Measurements from ENCODE around the gene TGFBI.

TGFBI gene

DNA sequence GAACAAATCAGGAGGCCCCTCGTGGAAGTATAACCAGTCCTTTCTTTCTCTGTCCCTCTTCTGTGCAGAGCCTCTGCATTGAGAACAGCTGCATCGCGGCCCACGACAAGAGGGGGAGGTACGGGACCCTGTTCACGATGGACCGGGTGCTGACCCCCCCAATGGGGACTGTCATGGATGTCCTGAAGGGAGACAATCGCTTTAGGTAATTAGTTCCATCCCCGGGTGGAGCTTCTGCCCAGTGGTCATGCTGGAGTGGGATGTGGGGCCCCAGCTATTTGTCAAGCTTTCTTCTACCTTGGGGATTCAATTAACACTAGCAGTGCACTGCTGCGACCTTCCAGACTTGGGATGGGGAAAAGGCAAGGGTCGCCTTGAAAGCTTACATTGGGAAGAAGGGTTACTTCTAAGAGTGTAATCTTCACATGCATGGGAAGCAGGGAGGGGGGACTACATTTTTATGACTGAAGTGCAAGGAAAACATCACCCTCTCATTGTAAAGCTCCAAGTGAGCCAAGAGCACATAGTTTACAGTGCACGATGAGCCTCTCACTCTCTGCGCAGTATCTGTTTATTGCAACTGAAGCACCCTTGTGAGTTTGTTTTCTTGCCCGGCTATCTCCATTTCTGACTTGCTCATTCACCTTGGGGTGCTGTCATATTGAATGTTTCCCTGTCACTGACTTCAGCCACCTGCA, 27.0 kb downstream of the TGFBI start:
- no peak for TF ChIP-seq ZNF274 (IDR thresholded peaks at IDR 0.05; ENCODE audit: low read depth, low read length)
- H3K4me3 ChIP-seq (ENCODE audit: low read length) = no peak overlapping the region

DNA sequence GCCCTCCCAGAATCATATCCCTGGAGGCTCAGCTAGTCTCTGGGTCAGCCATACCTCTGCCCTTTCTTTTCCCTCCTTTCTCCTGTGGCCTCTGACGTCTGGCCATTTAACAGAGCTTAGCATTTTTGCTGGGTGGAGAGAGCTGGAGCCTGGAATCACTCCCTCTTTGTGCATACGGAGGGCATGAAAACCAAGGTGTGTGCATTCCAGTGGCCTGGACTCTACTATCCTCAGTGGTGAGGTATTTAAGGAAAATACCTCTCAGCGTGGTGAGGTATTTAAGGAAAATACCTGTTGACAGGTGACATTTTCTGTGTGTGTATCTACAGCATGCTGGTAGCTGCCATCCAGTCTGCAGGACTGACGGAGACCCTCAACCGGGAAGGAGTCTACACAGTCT, 27.5 kb downstream of the TGFBI start:
- TF ChIP-seq ZNF274 (IDR thresholded peaks at IDR 0.05; ENCODE audit: low read depth, low read length) = no peak
- no peak overlapping the region for H3K4me3 ChIP-seq (ENCODE audit: low read length)

DNA sequence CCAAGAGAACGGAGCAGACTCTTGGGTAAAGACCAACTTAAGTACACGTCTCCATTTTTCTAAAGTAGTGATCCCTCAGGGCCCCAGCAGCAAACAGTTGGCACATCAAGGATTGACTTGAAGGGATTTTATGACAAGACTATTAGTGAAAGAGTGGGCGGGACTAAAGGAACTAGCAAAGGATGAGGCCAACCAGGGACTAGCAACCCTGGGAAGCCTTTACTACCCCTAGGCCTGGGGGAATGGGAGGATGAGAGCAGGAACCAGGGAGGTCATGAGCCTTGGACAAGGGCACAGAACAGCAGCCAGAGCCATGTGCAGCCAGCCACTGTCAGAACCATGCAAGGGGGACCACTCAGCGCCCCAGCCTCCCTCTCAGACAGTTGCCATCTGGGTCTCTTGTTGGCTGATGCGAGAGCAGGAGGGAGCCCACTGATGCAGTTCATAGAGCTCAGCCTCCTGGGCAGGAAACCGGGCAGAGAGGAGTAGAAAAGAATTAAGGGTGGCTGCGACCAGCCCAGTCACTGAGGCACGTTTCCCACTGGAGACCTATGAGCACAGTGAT, 28.1 kb downstream of the TGFBI start:
- no peak overlapping the region for H3K4me3 ChIP-seq (ENCODE audit: low read length)
- TF ChIP-seq ZNF274 (IDR thresholded peaks at IDR 0.05; ENCODE audit: low read depth, low read length) = no peak

DNA sequence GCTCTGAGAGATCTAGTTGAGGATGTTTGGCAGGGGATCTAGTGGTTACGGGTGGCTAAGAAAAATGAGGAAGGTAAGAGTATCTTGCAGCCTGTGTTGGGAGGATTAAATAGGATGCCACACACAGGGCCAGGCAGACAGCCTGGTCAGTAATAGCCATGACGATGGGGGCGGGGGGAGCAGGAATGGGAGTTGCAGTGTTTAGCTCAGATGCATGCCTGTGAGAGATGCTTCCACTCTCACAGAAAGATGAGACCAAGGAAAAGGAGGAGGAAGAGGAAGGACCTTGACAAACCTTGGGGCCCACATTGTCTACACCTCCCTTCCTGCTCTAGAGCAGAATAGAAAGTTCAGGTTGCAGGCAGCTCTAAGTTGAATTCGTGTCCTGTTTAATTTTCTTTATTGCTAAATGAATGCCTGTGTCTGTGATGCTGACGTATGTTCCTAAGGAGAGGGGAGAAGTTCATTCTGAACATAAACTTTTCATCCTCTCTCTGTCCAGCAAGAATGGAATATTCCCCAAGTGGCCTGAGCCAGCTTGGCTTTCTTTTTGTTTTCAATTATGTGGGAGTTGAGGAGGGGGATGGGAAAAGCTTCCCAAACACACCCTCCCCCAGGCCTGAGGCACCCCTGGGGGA, 28.7 kb downstream of the TGFBI start:
- H3K4me3 ChIP-seq (ENCODE audit: low read length) = no peak overlapping the region
- no peak for TF ChIP-seq ZNF274 (IDR thresholded peaks at IDR 0.05; ENCODE audit: low read depth, low read length)

DNA sequence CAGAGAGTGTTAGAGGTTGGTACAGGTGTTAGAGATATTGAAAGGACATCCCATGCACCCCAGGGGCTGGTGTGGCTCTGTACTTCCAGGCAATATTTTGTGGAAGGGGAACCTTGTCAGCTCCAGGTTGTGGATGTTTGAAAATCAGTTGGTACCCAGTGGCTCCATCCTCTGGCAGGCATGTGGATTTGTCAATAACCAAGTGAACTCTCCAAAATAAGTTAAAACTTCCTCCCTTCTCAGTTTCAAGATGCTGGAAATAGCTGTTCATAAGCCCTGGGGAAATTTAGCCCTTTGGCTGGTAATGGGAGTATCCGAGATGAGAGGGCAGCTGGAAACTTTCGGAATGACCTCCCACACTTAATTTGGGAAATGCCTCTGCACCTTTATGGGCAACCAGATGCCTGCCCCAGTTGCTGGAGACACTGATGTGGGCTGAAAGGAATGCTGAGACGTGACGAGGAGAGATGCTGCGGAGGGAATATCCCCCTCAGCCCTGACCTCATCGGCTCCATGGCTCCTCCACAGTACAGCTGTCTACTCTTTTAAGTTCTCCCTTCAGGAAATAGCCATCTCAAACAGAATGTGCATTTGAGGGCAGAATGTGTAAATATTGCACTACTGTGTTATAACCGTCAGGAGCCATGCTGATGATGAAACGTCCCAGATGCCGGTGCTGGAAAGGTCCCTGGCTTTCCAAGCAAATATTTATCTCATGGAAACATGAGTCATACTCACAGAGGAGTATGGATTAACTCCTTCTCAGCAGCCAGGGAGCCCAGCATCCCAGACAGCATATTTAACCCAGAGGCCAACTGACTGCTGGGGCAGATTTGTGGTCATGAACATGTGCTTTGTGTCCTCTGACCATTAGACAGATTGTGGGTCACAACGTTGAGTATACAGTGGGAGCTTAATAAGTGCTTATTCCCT, 29.5 kb downstream of the TGFBI start:
- no peak for TF ChIP-seq ZNF274 (IDR thresholded peaks at IDR 0.05; ENCODE audit: low read depth, low read length)
- H3K4me3 ChIP-seq (ENCODE audit: low read length) = no peak overlapping the region

DNA sequence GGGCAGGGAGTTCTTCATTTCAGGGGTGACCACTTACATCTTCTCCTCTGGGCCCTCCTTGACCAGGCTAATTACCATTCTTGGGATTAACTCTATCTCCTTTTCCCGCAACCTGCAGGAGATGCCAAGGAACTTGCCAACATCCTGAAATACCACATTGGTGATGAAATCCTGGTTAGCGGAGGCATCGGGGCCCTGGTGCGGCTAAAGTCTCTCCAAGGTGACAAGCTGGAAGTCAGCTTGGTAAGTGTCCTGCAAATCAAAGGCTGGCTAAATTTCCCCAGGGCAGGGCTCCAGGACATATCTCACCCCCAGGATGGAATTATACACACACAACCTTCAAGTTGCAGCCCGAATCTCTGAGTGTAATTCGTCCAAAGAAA, 30.2 kb downstream of the TGFBI start:
- no peak for TF ChIP-seq ZNF274 (IDR thresholded peaks at IDR 0.05; ENCODE audit: low read depth, low read length)
- no peak overlapping the region for H3K4me3 ChIP-seq (ENCODE audit: low read length)

DNA sequence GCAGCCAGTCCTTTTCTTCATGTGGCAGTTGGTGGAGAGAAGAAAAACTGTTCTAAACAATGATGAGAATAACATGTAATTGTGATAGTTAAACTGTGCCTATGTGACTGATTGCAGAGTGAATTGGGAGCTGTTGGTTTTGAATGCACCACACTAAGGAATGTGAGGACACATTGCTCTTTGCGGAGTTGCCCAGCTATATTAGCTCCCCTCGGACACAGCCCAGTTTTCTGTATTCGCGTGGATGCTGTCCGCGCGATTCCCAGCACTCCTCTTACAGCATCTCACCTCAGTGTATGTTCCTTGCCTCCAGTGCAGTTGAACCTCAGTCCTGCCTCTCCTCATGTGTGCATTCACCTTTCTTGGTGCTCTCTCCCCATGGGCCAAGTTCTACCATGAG, 32.2 kb downstream of the TGFBI start:
- H3K4me3 ChIP-seq (ENCODE audit: low read length) = no peak overlapping the region
- TF ChIP-seq ZNF274 (IDR thresholded peaks at IDR 0.05; ENCODE audit: low read depth, low read length) = no peak

DNA sequence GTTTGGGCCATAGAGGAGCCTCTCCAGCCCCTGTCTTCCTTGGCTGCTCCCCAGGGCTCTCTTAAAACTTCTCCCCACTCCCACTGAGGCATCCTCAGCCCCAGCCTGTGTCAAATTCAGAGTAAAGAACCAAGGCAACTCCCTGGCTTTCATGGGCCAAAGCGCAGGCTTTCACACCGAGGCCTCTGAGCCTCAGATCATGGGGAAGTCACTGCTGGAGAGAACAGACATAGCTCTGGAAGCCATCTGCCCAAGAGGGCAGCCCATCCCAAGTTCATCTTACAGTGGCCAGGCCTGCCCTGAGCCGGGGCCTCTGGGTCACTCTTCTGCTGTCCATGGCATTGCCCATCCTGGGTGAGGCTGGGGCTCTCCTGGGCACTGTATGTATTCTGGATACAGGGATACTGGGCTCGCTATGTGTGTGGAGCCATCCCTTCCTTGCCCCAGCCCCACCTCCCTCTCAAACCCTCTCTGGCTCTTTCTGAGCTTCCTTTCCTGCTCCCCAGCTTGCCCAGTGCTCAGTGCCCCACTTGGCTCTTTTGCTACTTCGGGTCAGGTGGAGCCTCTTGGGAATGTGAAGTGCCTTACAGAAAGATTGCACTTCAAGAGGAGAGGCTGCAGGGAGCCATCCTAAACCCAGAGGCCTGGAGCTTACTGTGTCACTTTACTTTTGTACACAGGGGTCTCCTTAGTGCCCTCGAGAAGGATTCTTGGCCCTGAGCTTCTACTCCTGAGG, 33.0 kb downstream of the TGFBI start:
- TF ChIP-seq ZNF274 (IDR thresholded peaks at IDR 0.05; ENCODE audit: low read depth, low read length) = no peak
- no peak overlapping the region for H3K4me3 ChIP-seq (ENCODE audit: low read length)

DNA sequence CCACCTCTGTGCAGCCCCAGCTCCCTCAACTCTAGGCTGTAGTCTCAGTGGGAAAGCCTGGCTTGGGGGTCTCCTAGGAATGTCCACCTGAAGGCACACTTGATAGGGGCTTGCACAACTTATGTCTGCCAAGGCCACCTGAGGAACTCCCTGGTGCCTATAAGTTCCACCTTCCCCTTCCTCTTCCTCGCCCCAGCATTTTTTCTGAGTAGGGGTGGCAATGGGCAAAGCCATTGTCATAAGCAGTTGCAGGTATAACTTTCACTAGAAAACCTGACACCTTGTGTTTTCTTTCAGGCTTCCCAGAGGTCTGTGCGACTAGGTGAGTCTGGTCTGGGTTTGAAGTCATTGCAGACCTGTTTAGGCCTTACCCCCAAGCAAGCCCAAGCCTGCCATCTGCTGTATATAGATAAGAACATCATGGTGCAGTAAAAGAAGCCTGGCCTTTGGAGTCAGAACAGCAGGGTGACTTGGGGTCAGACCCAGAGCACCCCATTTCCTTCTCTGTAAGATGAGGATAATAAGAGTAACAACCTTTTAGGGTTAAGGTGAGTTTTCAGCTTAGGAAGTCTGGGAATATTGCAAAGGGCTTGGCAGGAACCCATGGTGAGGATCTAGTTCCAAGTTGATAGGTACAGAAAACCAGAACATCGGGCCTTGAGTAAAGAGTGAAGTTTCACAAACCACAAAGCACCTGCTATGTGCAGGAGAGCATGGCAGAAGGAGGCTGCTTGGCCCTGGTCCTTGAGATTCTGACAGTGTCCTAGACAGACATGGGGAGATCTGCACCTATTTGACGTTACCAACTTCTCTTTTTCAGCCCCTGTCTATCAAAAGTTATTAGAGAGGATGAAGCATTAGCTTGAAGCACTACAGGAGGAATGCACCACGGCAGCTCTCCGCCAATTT, 33.8 kb downstream of the TGFBI start:
- no peak for TF ChIP-seq ZNF274 (IDR thresholded peaks at IDR 0.05; ENCODE audit: low read depth, low read length)
- no peak overlapping the region for H3K4me3 ChIP-seq (ENCODE audit: low read length)

DNA sequence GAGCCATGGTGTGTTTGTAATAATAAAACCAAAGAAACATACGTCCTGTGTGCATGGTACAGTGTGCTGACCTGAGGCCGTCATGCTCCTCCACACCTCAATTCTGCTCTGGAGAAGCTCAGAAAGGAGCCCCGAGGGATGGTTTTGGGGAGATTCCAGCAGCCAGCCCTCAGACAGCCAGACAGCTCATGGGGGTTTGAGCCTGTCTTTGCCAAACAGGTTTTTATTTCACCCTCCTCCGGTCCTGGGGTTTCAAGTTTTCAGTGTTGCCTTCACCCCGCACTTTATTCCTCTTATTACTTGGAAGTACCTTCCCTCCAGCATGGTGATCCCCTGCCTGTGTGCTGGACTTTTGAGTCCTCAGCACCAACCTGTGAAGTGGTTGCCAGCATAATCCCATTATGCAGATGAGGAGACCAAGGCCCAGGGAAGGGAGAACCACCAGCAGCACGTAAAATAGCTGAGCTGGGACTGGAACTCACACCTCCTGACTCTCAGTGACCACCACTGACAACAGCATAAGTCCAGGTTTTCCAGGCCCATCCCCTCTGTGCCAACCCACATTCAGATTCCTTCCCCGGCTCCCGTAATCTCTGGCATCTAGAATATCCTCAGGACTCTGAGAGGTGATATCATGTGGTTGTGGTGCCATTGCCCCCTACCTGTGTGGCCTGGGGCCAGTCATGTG, 35.1 kb downstream of the TGFBI start:
- TF ChIP-seq ZNF274 (IDR thresholded peaks at IDR 0.05; ENCODE audit: low read depth, low read length) = no peak

DNA sequence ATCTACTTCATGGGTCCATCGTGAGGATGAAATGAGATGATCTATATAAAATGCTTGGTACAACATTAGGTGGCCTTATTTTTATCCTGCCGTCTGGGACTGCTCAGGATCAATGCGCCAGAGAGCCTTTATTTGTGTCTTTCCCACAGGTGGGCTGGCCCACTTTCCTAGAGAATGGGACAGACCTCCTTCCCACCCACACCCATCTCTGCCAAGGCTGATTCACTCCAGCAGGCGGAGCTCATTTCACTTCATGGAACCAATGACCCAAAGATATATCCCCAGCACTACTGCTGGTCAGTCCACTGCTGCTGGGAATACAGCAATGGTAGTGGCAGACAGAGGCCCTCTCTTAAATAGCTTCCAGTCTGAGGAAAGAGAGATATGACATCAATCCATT, 35.7 kb downstream of the TGFBI start:
- no peak overlapping the region for H3K4me3 ChIP-seq (ENCODE audit: low read length)
- TF ChIP-seq ZNF274 (IDR thresholded peaks at IDR 0.05; ENCODE audit: low read depth, low read length) = no peak

More for the DNA sequence above, 35.1 kb downstream of the TGFBI start:
- no peak overlapping the region for H3K4me3 ChIP-seq (ENCODE audit: low read length)

DNA sequence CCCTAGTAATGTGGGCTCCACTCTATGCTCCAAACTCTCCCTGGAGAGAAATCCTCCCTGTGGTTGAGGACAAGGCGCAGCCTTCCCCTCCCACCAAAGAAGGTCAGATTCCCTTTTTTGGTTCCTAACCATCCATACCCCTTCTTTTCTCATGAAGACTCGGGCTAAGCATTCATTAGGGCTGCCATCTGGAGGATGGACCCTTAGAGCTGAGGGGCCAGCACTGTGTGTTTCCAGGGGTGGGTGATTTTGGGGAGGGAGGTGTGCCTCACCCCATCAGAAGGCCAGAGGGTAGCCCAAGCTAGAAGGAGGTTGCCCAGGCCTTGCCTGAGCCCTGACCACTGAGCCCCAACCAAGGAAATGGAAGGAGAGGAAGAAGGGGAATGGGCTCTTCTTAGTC, 36.8 kb downstream of the TGFBI start:
- no peak for TF ChIP-seq ZNF274 (IDR thresholded peaks at IDR 0.05; ENCODE audit: low read depth, low read length)
- no peak overlapping the region for H3K4me3 ChIP-seq (ENCODE audit: low read length)
